KMS-11 (cell line): ENCODE measurements around the gene UBXN1.

Experiments
- H2AFZ ChIP-seq: fragments of 200-600 bp; sonication (generic); 2 replicates; pipeline ENCODE4 v1.6.1; 2016; ENCODE audit warnings: antibody characterized with exemption, mixed run types, low read depth
- H3K27ac ChIP-seq: fragments of 200-600 bp; sonication (generic); 2 replicates; pipeline ENCODE4 v1.6.1; 2016; ENCODE audit warnings: mild to moderate bottlenecking, mixed run types
- H3K27me3 ChIP-seq: fragments of 200-600 bp; sonication (generic); 2 replicates; pipeline ENCODE4 v1.6.1; 2017; ENCODE audit warnings: mild to moderate bottlenecking, low read depth, mixed run types, moderate library complexity; ENCODE audit not compliant: insufficient read depth
- H3K36me3 ChIP-seq: fragments of 200-600 bp; sonication (generic); 2 replicates; pipeline ENCODE4 v1.6.1; 2017; ENCODE audit warnings: mild to moderate bottlenecking, mixed run types; ENCODE audit not compliant: insufficient read depth
- H3K4me1 ChIP-seq: fragments of 200-600 bp; sonication (generic); 2 replicates; pipeline ENCODE4 v1.6.1; 2016; ENCODE audit warnings: mild to moderate bottlenecking, low read depth, mixed run types; ENCODE audit not compliant: poor library complexity, severe bottlenecking
- H3K4me2 ChIP-seq: fragments of 200-600 bp; sonication (generic); 2 replicates; pipeline ENCODE4 v1.7.0; 2016; ENCODE audit warnings: mild to moderate bottlenecking, mixed run types
- H3K4me3 ChIP-seq: fragments of 200-600 bp; sonication (generic); IDR thresholded peaks from 2 replicates; pipeline ENCODE4 v1.6.1; 2017; ENCODE audit warnings: low read depth, low read length, mixed read lengths; ENCODE audit not compliant: insufficient read depth
- H3K79me2 ChIP-seq: fragments of 200-600 bp; sonication (generic); 2 replicates; pipeline ENCODE4 v1.6.1; 2016; ENCODE audit warnings: low read depth, mixed run types; ENCODE audit not compliant: insufficient read depth
- H3K9ac ChIP-seq: fragments of 200-600 bp; sonication (generic); 2 replicates; pipeline ENCODE4 v1.6.1; 2016; ENCODE audit warnings: mild to moderate bottlenecking, mixed run types
- H4K20me1 ChIP-seq: fragments of 200-600 bp; sonication (generic); 2 replicates; pipeline ENCODE4 v1.6.1; 2016; ENCODE audit warnings: mild to moderate bottlenecking, mixed run types; ENCODE audit not compliant: insufficient read depth
- CTCF ChIP-seq: fragments of 200-600 bp; sonication (generic); conservative IDR thresholded peaks from 2 replicates; pipeline ENCODE4 v1.6.1; 2017; ENCODE audit warnings: low read depth, mild to moderate bottlenecking, antibody characterized with exemption, low read length, moderate library complexity, mixed read lengths

UBXN1 gene

DNA sequence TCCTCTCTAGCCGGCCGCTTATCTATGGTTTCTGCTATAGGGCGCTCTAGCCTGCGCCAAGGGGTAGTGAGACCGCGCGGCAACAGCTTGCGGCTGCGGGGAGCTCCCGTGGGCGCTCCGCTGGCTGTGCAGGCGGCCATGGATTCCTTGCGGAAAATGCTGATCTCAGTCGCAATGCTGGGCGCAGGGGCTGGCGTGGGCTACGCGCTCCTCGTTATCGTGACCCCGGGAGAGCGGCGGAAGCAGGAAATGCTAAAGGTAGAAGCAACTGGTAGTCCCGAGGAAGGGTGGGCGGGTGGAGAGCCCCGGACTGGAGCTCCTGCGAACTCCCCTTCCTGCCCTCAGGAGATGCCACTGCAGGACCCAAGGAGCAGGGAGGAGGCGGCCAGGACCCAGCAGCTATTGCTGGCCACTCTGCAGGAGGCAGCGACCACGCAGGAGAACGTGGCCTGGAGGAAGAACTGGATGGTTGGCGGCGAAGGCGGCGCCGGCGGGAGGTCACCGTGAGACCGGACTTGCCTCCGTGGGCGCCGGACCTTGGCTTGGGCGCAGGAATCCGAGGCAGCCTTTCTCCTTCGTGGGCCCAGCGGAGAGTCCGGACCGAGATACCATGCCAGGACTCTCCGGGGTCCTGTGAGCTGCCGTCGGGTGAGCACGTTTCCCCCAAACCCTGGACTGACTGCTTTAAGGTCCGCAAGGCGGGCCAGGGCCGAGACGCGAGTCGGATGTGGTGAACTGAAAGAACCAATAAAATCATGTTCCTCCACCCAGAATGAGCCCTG lies 7.1 kb downstream of the UBXN1 start, which contains the start of the genes LBHD1 and UQCC3:
Gene LBHD1, minus strand, starts transcription at position 660 of the 782 bp plus-strand sequence. CDS start 2,236 bp downstream, outside the sequence.
Gene UQCC3, plus strand, starts transcription at position 66 of the 782 bp plus-strand sequence. Its CDS starts 73 bp downstream, at position 139.
- Histone ChIP-seq H3K27ac (peak within 1 kb of the TSS; percentile 61), H4K20me1 (no peaks in the 10 kb centered on the region), H3K27me3 (no peaks in the 10 kb centered on the region), H2AFZ (peak within 1 kb of the TSS; percentile 56), H3K9ac (peak within 1 kb of the TSS; percentile 62), H3K36me3 (no peaks in the 10 kb centered on the region), H3K79me2 (peaks cover 10% of the 10 kb centered on the region; the same call in 1 of the 2 replicates), H3K4me3 (no peak within 1 kb of the TSS), H3K4me2 (peak within 1 kb of the TSS; percentile 80), H3K4me1 (peaks cover 10% of the 10 kb centered on the region)
- TF ChIP-seq CTCF: no peak

GRCh38 chr11:62671236-62671607 lies 7.7 kb downstream of the UBXN1 start:
- peaks cover 10% of the 10 kb centered on the region; the same call in 1 of the 2 replicates for H3K79me2 ChIP-seq
- no peaks in the 10 kb centered on the region for H3K36me3 ChIP-seq
- H3K27me3 ChIP-seq: no peaks in the 10 kb centered on the region
- H4K20me1 ChIP-seq: no peaks in the 10 kb centered on the region
- H3K4me2 ChIP-seq: peak overlapping the region; percentile 80
- H3K4me1 ChIP-seq: peaks cover 9% of the 10 kb centered on the region
- H3K27ac ChIP-seq: peak overlapping the region; percentile 61
- H2AFZ ChIP-seq: peak overlapping the region; percentile 56
- H3K4me3 ChIP-seq: no peak overlapping the region
- peak overlapping the region; percentile 62 for H3K9ac ChIP-seq
- TF ChIP-seq CTCF: no peak

GRCh38 chr11:62669420-62670161 lies 9.3 kb downstream of the UBXN1 start:
- peaks cover 10% of the 10 kb centered on the region; the same call in 1 of the 2 replicates for H3K79me2 ChIP-seq
- H3K4me2 ChIP-seq: no peak overlapping the region
- no peaks in the 10 kb centered on the region for H3K27me3 ChIP-seq
- H3K27ac ChIP-seq: no peak overlapping the region
- H3K36me3 ChIP-seq: no peaks in the 10 kb centered on the region
- H2AFZ ChIP-seq: no peak overlapping the region
- H4K20me1 ChIP-seq: no peaks in the 10 kb centered on the region
- H3K4me3 ChIP-seq: no peak overlapping the region
- peaks cover 14% of the 10 kb centered on the region for H3K4me1 ChIP-seq
- TF ChIP-seq CTCF: no peak
- H3K9ac ChIP-seq: no peak overlapping the region

GRCh38 chr11:62667460-62667859 lies 11.4 kb downstream of the UBXN1 start:
- no peak overlapping the region for H2AFZ ChIP-seq
- H3K27ac ChIP-seq: no peak overlapping the region
- H3K79me2 ChIP-seq: peaks cover 5% of the 10 kb centered on the region; the same call in 1 of the 2 replicates
- no peaks in the 10 kb centered on the region for H4K20me1 ChIP-seq
- no peak overlapping the region for H3K4me3 ChIP-seq
- H3K27me3 ChIP-seq: no peaks in the 10 kb centered on the region
- H3K36me3 ChIP-seq: no peaks in the 10 kb centered on the region
- no peak for TF ChIP-seq CTCF
- H3K9ac ChIP-seq: no peak overlapping the region
- peaks cover 13% of the 10 kb centered on the region for H3K4me1 ChIP-seq
- no peak overlapping the region for H3K4me2 ChIP-seq
